GM21723 (cell line): ENCODE measurements around the gene CGNL1.

Source experiments
- ATAC-seq: cut with Tn5 transposase; IDR thresholded peaks from one replicate; pipeline ENCODE4 v1.9.1; 2021; ENCODE audit warnings: mild to moderate bottlenecking, moderate library complexity; ENCODE audit not compliant: unreplicated experiment

The CGNL1 gene

GRCh38 chr15:57517030-57517671 lies 140.8 kb downstream of the CGNL1 start:
- ATAC-seq = no peak

- ATAC-seq = no peak
Measured at GRCh38 chr15:57518779-57519405, 142.6 kb downstream of the CGNL1 start.

- ATAC-seq = no peak
Measured at GRCh38 chr15:57519806-57520205, 143.5 kb downstream of the CGNL1 start.

GRCh38 chr15:57521503-57521902 lies 145.2 kb downstream of the CGNL1 start:
- ATAC-seq = no peak

GRCh38 chr15:57522148-57522547 lies 145.8 kb downstream of the CGNL1 start:
- ATAC-seq = no peak

- no peak for ATAC-seq
Measured at GRCh38 chr15:57525581-57525980, 149.3 kb downstream of the CGNL1 start.

- no peak for ATAC-seq
Measured at GRCh38 chr15:57526076-57526475, 149.8 kb downstream of the CGNL1 start.

- ATAC-seq = no peak
Measured at GRCh38 chr15:57526615-57527014, 150.3 kb downstream of the CGNL1 start.

- no peak for ATAC-seq
Measured at GRCh38 chr15:57527382-57528091, 151.2 kb downstream of the CGNL1 start.

- ATAC-seq = no peak
Measured at GRCh38 chr15:57528940-57529565, 152.7 kb downstream of the CGNL1 start.

- ATAC-seq = no peak
Measured at GRCh38 chr15:57529748-57530147, 153.4 kb downstream of the CGNL1 start.

GRCh38 chr15:57532731-57533447 lies 156.6 kb downstream of the CGNL1 start:
- ATAC-seq = no peak

GRCh38 chr15:57533448-57533799 lies 157.1 kb downstream of the CGNL1 start:
- ATAC-seq = no peak

GRCh38 chr15:57534281-57534680 lies 158.0 kb downstream of the CGNL1 start:
- ATAC-seq = no peak

- ATAC-seq = no peak
Measured at GRCh38 chr15:57537072-57537471, 160.8 kb downstream of the CGNL1 start.

- ATAC-seq = no peak
Measured at GRCh38 chr15:57537488-57538264, 161.4 kb downstream of the CGNL1 start.

GRCh38 chr15:57538265-57538529 lies 161.9 kb downstream of the CGNL1 start:
- ATAC-seq = no peak

GRCh38 chr15:57538821-57539220 lies 162.5 kb downstream of the CGNL1 start:
- ATAC-seq = no peak

- no peak for ATAC-seq
Measured at GRCh38 chr15:57540211-57540610, 163.9 kb downstream of the CGNL1 start.

GRCh38 chr15:57540736-57541135 lies 164.4 kb downstream of the CGNL1 start:
- peak; percentile 79 for ATAC-seq

- no peak for ATAC-seq
Measured at GRCh38 chr15:57541271-57541670, 165.0 kb downstream of the CGNL1 start.
